Endothelial cell of hepatic sinusoid (primary cell): ENCODE data around the gene XRCC5.

ENCODE experiments used
- in situ Hi-C: cut with HindIII; loops from 2 replicates; pipeline ENCODE4 v1.10.0; 2017; ENCODE audit warnings: low sequenced_read_pairs

XRCC5 gene

GRCh38 chr2:216216951-216217903 lies 108.1 kb downstream of the XRCC5 start:
- in situ Hi-C loops: no loop called here

GRCh38 chr2:216217904-216218260 lies 108.7 kb downstream of the XRCC5 start:
- in situ Hi-C loops: no loop called here

GRCh38 chr2:216219861-216220260 lies 110.7 kb downstream of the XRCC5 start:
- in situ Hi-C loops: no loop called here

GRCh38 chr2:216220976-216221375 lies 111.8 kb downstream of the XRCC5 start:
- in situ Hi-C loops: no loop called here

- in situ Hi-C loops: no loop called here
Measured at GRCh38 chr2:216221811-216222210, 112.7 kb downstream of the XRCC5 start.

GRCh38 chr2:216222650-216223352 lies 113.7 kb downstream of the XRCC5 start:
- in situ Hi-C loops: no loop called here

GRCh38 chr2:216224388-216224787 lies 115.2 kb downstream of the XRCC5 start:
- in situ Hi-C loops: no loop called here

GRCh38 chr2:216229277-216229914 lies 120.2 kb downstream of the XRCC5 start:
- in situ Hi-C loops: no loop called here

GRCh38 chr2:216231867-216232266 lies 122.7 kb downstream of the XRCC5 start:
- in situ Hi-C loops: no loop called here

- in situ Hi-C loops: no loop called here
Measured at GRCh38 chr2:216232721-216233120, 123.6 kb downstream of the XRCC5 start.

- in situ Hi-C loops: no loop called here
Measured at GRCh38 chr2:216233281-216233995, 124.3 kb downstream of the XRCC5 start.

GRCh38 chr2:216234106-216234505 lies 125.0 kb downstream of the XRCC5 start:
- in situ Hi-C loops: no loop called here

GRCh38 chr2:216235462-216235861 lies 126.3 kb downstream of the XRCC5 start:
- in situ Hi-C loops: no loop called here

- in situ Hi-C loops: no loop called here
Measured at GRCh38 chr2:216235896-216236295, 126.7 kb downstream of the XRCC5 start.

GRCh38 chr2:216236486-216236885 lies 127.3 kb downstream of the XRCC5 start:
- in situ Hi-C loops: no loop called here

- in situ Hi-C loops: no loop called here
Measured at GRCh38 chr2:216242365-216242764, 133.2 kb downstream of the XRCC5 start.

- in situ Hi-C loops: no loop called here
Measured at GRCh38 chr2:216243026-216243425, 133.9 kb downstream of the XRCC5 start.

- in situ Hi-C loops: no loop called here
Measured at GRCh38 chr2:216245391-216245975, 136.3 kb downstream of the XRCC5 start.

GRCh38 chr2:216246766-216247165 lies 137.6 kb downstream of the XRCC5 start:
- in situ Hi-C loops: no loop called here
